H9 (cell line): ENCODE data around the gene MSI2. TPM values are rescaled to one million over a fixed set of nuclear protein-coding genes. Genes with fewer than 3 reads are reported as not detected.

Source experiments
- DNase-seq: peaks from one replicate; pipeline ENCODE4 v3.0.0-alpha.2; 2017
- H2AFZ ChIP-seq: one replicate; pipeline ENCODE4 v1.6.1; 2013; ENCODE audit warnings: mild to moderate bottlenecking, low read length, control low read depth, moderate library complexity
- H2AK5ac ChIP-seq: 2 replicates; pipeline ENCODE4 v1.6.1; 2013; ENCODE audit warnings: low read length, control low read depth, mixed read lengths; ENCODE audit not compliant: insufficient read length
- H2BK120ac ChIP-seq: one replicate; pipeline ENCODE4 v1.6.1; 2013; ENCODE audit warnings: low read depth, mild to moderate bottlenecking, low read length, control low read depth, inconsistent platforms; ENCODE audit not compliant: poor library complexity, severe bottlenecking
- H2BK12ac ChIP-seq: 2 replicates; pipeline ENCODE4 v1.6.1; 2013; ENCODE audit warnings: low read length, control low read depth, mixed read lengths, low read depth; ENCODE audit not compliant: insufficient read length
- H2BK15ac ChIP-seq: 2 replicates; pipeline ENCODE4 v1.6.1; 2013; ENCODE audit warnings: low read depth, low read length, control low read depth
- H2BK20ac ChIP-seq: one replicate; pipeline ENCODE4 v1.6.1; 2013; ENCODE audit warnings: low read depth, mild to moderate bottlenecking, low read length, control low read depth, inconsistent platforms; ENCODE audit not compliant: poor library complexity, severe bottlenecking
- H2BK5ac ChIP-seq: 2 replicates; pipeline ENCODE4 v1.6.1; 2013; ENCODE audit warnings: low read length, control low read depth, mixed read lengths; ENCODE audit not compliant: insufficient read length
- H3K14ac ChIP-seq: 2 replicates; pipeline ENCODE4 v1.6.1; 2013; ENCODE audit warnings: low read length, control low read depth; ENCODE audit not compliant: insufficient read depth
- H3K18ac ChIP-seq: 2 replicates; pipeline ENCODE4 v1.6.1; 2013; ENCODE audit warnings: low read depth, mild to moderate bottlenecking, mixed read lengths, low read length, control low read depth; ENCODE audit not compliant: insufficient read length
- H3K23ac ChIP-seq: 2 replicates; pipeline ENCODE4 v1.6.1; 2013; ENCODE audit warnings: low read length, control low read depth, mixed read lengths, low read depth; ENCODE audit not compliant: insufficient read length
- H3K23me2 ChIP-seq: 2 replicates; pipeline ENCODE4 v1.6.1; 2013; ENCODE audit warnings: low read depth, mild to moderate bottlenecking, mixed read lengths, low read length, control low read depth; ENCODE audit not compliant: insufficient read length, poor library complexity, severe bottlenecking
- H3K27ac ChIP-seq: 2 replicates; pipeline ENCODE4 v1.5.1; 2013; ENCODE audit warnings: low read length, control low read depth, mixed read lengths, low read depth; ENCODE audit not compliant: insufficient read length
- H3K27me3 ChIP-seq: 2 replicates; pipeline ENCODE4 v1.6.1; 2013; ENCODE audit warnings: low read length, control low read depth, inconsistent platforms; ENCODE audit not compliant: insufficient read depth
- H3K4ac ChIP-seq: 2 replicates; pipeline ENCODE4 v1.6.1; 2013; ENCODE audit warnings: low read depth, mild to moderate bottlenecking, control low read depth, inconsistent platforms, low read length, moderate library complexity
- H3K4me1 ChIP-seq: 2 replicates; pipeline ENCODE4 v1.6.1; 2013; ENCODE audit warnings: low read length, control low read depth, inconsistent platforms; ENCODE audit not compliant: insufficient read depth
- H3K4me2 ChIP-seq: 2 replicates; pipeline ENCODE4 v1.6.1; 2013; ENCODE audit warnings: low read length, control low read depth, mixed read lengths; ENCODE audit not compliant: insufficient read length, insufficient read depth
- H3K56ac ChIP-seq: 2 replicates; pipeline ENCODE4 v1.6.1; 2013; ENCODE audit warnings: low read depth, mild to moderate bottlenecking, mixed read lengths, low read length, control low read depth; ENCODE audit not compliant: insufficient read length
- H3K79me1 ChIP-seq: 2 replicates; pipeline ENCODE4 v1.6.1; 2013; ENCODE audit warnings: low read depth, mild to moderate bottlenecking, moderate library complexity, low read length, control low read depth, inconsistent platforms; ENCODE audit not compliant: insufficient read depth, poor library complexity, severe bottlenecking
- H3K79me2 ChIP-seq: 2 replicates; pipeline ENCODE4 v1.6.1; 2013; ENCODE audit warnings: low read length, control low read depth, inconsistent platforms; ENCODE audit not compliant: insufficient read depth
- H3K9ac ChIP-seq: 2 replicates; pipeline ENCODE4 v1.6.1; 2013; ENCODE audit warnings: low read length, control low read depth, mixed read lengths; ENCODE audit not compliant: insufficient read length; ENCODE audit errors: extremely low read depth
- H3K9me3 ChIP-seq: one replicate; pipeline ENCODE4 v1.6.1; 2013; ENCODE audit warnings: low read depth, low read length, inconsistent platforms; ENCODE audit not compliant: control insufficient read depth
- H3T11ph ChIP-seq: one replicate; pipeline ENCODE4 v1.6.1; 2013; ENCODE audit warnings: mild to moderate bottlenecking, low read length, control low read depth, inconsistent platforms
- H4K20me1 ChIP-seq: one replicate; pipeline ENCODE4 v1.6.1; 2013; ENCODE audit not compliant: control insufficient read depth, insufficient read length, insufficient read depth
- H4K5ac ChIP-seq: 2 replicates; pipeline ENCODE4 v1.6.1; 2013; ENCODE audit warnings: low read depth, mild to moderate bottlenecking, mixed read lengths, low read length, control low read depth; ENCODE audit not compliant: insufficient read length
- H4K8ac ChIP-seq: replicated peaks from 2 replicates; pipeline ENCODE4 v1.6.1; 2013; ENCODE audit warnings: low read length, control low read depth, mixed read lengths, low read depth; ENCODE audit not compliant: insufficient read length
- H4K91ac ChIP-seq: 2 replicates; pipeline ENCODE4 v1.6.1; 2013; ENCODE audit warnings: low read depth, mild to moderate bottlenecking, moderate library complexity, mixed read lengths, low read length, control low read depth; ENCODE audit not compliant: insufficient read length
- H3K27ac Mint-ChIP-seq, 3 experiments: 2 replicates in 2 of 3; 3 replicates in 1 of 3; pipeline ENCODE4 v1.8.0; 2020 to 2021; ENCODE audit warnings: mixed read lengths in 3 of 3, mild to moderate bottlenecking in 1 of 3, moderate library complexity in 1 of 3
- H3K27me3 Mint-ChIP-seq: 2 replicates; pipeline ENCODE4 v1.8.0; 2021; ENCODE audit warnings: low read depth, mild to moderate bottlenecking, moderate library complexity, mixed read lengths
- H3K36me3 Mint-ChIP-seq, 3 experiments: 2 replicates in 2 of 3; 3 replicates in 1 of 3; pipeline ENCODE4 v1.8.0; 2020 to 2021; ENCODE audit warnings: low read depth in 3 of 3, mixed read lengths in 3 of 3; ENCODE audit not compliant: insufficient read depth in 1 of 3
- H3K4me1 Mint-ChIP-seq, 2 experiments: 2 replicates each; pipeline ENCODE4 v1.8.0; 2020; ENCODE audit warnings: mixed read lengths in 2 of 2
- H3K4me3 Mint-ChIP-seq, 2 experiments: 2 replicates in 1 of 2; 3 replicates in 1 of 2; pipeline ENCODE4 v1.8.0; 2020 to 2021; ENCODE audit warnings: mild to moderate bottlenecking in 2 of 2, mixed read lengths in 2 of 2, moderate library complexity in 1 of 2
- H3K9me3 Mint-ChIP-seq, 2 experiments: 2 replicates in 1 of 2; 3 replicates in 1 of 2; pipeline ENCODE4 v1.8.0; 2020; ENCODE audit warnings: mild to moderate bottlenecking in 2 of 2, mixed read lengths in 2 of 2, moderate library complexity in 1 of 2
- CTCF ChIP-seq: fragments of 200-600 bp; sonication (generic); conservative IDR thresholded peaks from 3 replicates; pipeline ENCODE4 v1.8.0; 2021; ENCODE audit warnings: antibody characterized with exemption, mild to moderate bottlenecking
- WGBS: extraction: QIAGEN DNeasy Blood & Tissue Kit; methylation state at CpG from one replicate; pipeline ENCODE4 v1.1.7; 2013; ENCODE audit warnings: missing lambda C conversion rate, low lambda C conversion rate, mixed read lengths; ENCODE audit not compliant: insufficient read length; ENCODE audit errors: extremely low coverage; 5-methylcytosine and 5-hydroxymethylcytosine counted together
- total RNA-seq: library from RNA; stranded (reverse); gene quantifications from 2 replicates; pipeline ENCODE4 v1.2.1, GENCODE V29; 2021

The MSI2 gene
- total RNA-seq, 1 experiment from 2014 or later: 98.5 TPM

- Histone ChIP-seq H2AFZ (no peak overlapping the region), H3K79me1 (peaks cover 2% of the 10 kb centered on the region), H2BK120ac (no peak overlapping the region), H4K8ac (no peak overlapping the region), H3K23me2 (no peaks in the 10 kb centered on the region), H4K5ac (no peak overlapping the region), H2BK20ac (no peak overlapping the region), H4K91ac (no peak overlapping the region), H3K27ac (no peak overlapping the region), H3K18ac (no peak overlapping the region), H3K4me1 (peaks cover 7% of the 10 kb centered on the region; the same call in 1 of the 2 replicates), H3K9ac (no peak overlapping the region), H3K56ac (no peak overlapping the region), H3T11ph (no peak overlapping the region), H3K14ac (no peak overlapping the region), H2BK5ac (no peak overlapping the region), H2BK12ac (no peak overlapping the region), H3K4ac (no peak overlapping the region), H3K79me2 (no peaks in the 10 kb centered on the region), H4K20me1 (no peaks in the 10 kb centered on the region), H2BK15ac (no peak overlapping the region), H3K27me3 (no peaks in the 10 kb centered on the region), H3K4me2 (no peak overlapping the region), H3K9me3 (no peaks in the 10 kb centered on the region), H3K23ac (no peak overlapping the region), H2AK5ac (no peak overlapping the region)
- Mint-ChIP-seq H3K27me3 (no peaks in the 10 kb centered on the region), H3K27ac (peak overlapping the region in 2 of 3 experiments; percentile 52 to 56; a peak in 4 of 7 replicates), H3K36me3 (peaks cover 3 to 14% (median 13%) of the 10 kb centered on the region in 3 experiments; a peak in 6 of 7 replicates), H3K9me3 (no peaks in the 10 kb centered on the region), H3K4me3 (no peak overlapping the region), H3K4me1 (peaks cover 64 to 72% of the 10 kb centered on the region in 2 experiments)
- no peak for TF ChIP-seq CTCF
- no CpG with 5 or more reads among the region's 6 CpGs for whole genome bisulfite sequencing
- DNase-seq: no peak
These were observed 62.6 kb downstream of the MSI2 start for GRCh38 chr17:57318913-57319312.
